ENCODE data around the gene BOD1L2. TPM values are rescaled to one million over a fixed set of nuclear protein-coding genes. Genes with fewer than 3 reads are reported as not detected.

The BOD1L2 gene
- total RNA-seq, 1 experiment from 2014 or later = not detected

- ChIA-PET CTCF (no interaction called here), POLR2A (no interaction called here), RAD21 (ENCODE audit: low non-redundant PET in 1 of 2, low total read pairs in 2 of 2, uncharacterized antibody in 2 of 2, unreplicated experiment in 2 of 2) (no interaction called here)
- DNase-seq (ENCODE audit: low read depth, low spot score) (no peak), ATAC-seq (no peak)
- Histone ChIP-seq H3K9me3 (ENCODE audit: control insufficient read depth in 1 of 2, insufficient read depth in 1 of 2, low read depth in 1 of 2, low read length in 2 of 2) (no peaks in the 10 kb centered on the region), H4K20me1 (ENCODE audit: insufficient read depth) (no peaks in the 10 kb centered on the region), H2AFZ (ENCODE audit: low read depth, low read length, poor library complexity, severe bottlenecking) (no peak overlapping the region), H3K9ac (ENCODE audit: low read length) (no peak overlapping the region), H3K9me2 (ENCODE audit: insufficient read depth) (no peaks in the 10 kb centered on the region), H3K4me2 (ENCODE audit: low read length) (no peak overlapping the region), H3K79me2 (ENCODE audit: insufficient read depth, low read length) (no peaks in the 10 kb centered on the region), H3K4me3 (replicated peaks in 1 of 2; ENCODE audit: low read depth in 1 of 2, low read length in 2 of 2) (no peak overlapping the region), H3K27ac (ENCODE audit: low read depth, low read length) (no peak overlapping the region), H3K4me1 (ENCODE audit: control insufficient read depth in 1 of 2, insufficient read depth in 2 of 2, low read length in 2 of 2) (no peaks in the 10 kb centered on the region), H3K36me3 (ENCODE audit: control insufficient read depth in 1 of 2, insufficient read depth in 2 of 2, low read length in 2 of 2) (no peaks in the 10 kb centered on the region), H3K27me3 (ENCODE audit: insufficient read depth, low read length) (peaks cover 42% of the 10 kb centered on the region)
- BruUV-seq (replicated peaks) = no TSS peak
- TF ChIP-seq ZBTB33 (IDR thresholded peaks at IDR 0.05; ENCODE audit: extremely low read depth, insufficient replicate concordance, low read length) (no peak), CTCF (IDR thresholded peaks at IDR 0.05 in 2 of 3, conservative IDR thresholded peaks at IDR 0.05 in 1 of 3; ENCODE audit: borderline replicate concordance in 1 of 3, insufficient read depth in 1 of 3, low read depth in 2 of 3, low read length in 2 of 3) (no peak), TCF7L2 (IDR thresholded peaks at IDR 0.05; ENCODE audit: borderline replicate concordance, extremely low read depth, insufficient read depth, insufficient read length) (no peak)
- intact Hi-C loops (cut with micrococcal nuclease) = no loop called here
These were observed 47.7 kb downstream of the BOD1L2 start for GRCh38 chr18:57194622-57195021.

GRCh38 chr18:57195341-57195740 is 48.5 kb downstream of the BOD1L2 start:
- Histone ChIP-seq H3K79me2 (ENCODE audit: insufficient read depth, low read length) (no peaks in the 10 kb centered on the region), H3K9me3 (ENCODE audit: control insufficient read depth in 1 of 2, insufficient read depth in 1 of 2, low read depth in 1 of 2, low read length in 2 of 2) (no peaks in the 10 kb centered on the region), H2AFZ (ENCODE audit: low read depth, low read length, poor library complexity, severe bottlenecking) (no peak overlapping the region), H3K4me2 (ENCODE audit: low read length) (no peak overlapping the region), H4K20me1 (ENCODE audit: insufficient read depth) (no peaks in the 10 kb centered on the region), H3K9me2 (ENCODE audit: insufficient read depth) (no peaks in the 10 kb centered on the region), H3K4me1 (ENCODE audit: control insufficient read depth in 1 of 2, insufficient read depth in 2 of 2, low read length in 2 of 2) (no peaks in the 10 kb centered on the region), H3K4me3 (replicated peaks in 1 of 2; ENCODE audit: low read depth in 1 of 2, low read length in 2 of 2) (no peak overlapping the region), H3K27me3 (ENCODE audit: insufficient read depth, low read length) (peaks cover 41% of the 10 kb centered on the region), H3K9ac (ENCODE audit: low read length) (no peak overlapping the region), H3K27ac (ENCODE audit: low read depth, low read length) (no peak overlapping the region), H3K36me3 (ENCODE audit: control insufficient read depth in 1 of 2, insufficient read depth in 2 of 2, low read length in 2 of 2) (no peaks in the 10 kb centered on the region)
- ChIA-PET POLR2A (no interaction called here), RAD21 (ENCODE audit: low non-redundant PET in 1 of 2, low total read pairs in 2 of 2, uncharacterized antibody in 2 of 2, unreplicated experiment in 2 of 2) (no interaction called here), CTCF (no interaction called here)
- intact Hi-C loops (cut with micrococcal nuclease) = no loop called here
- ATAC-seq = no peak
- DNase-seq (ENCODE audit: low read depth, low spot score) = no peak
- TF ChIP-seq TCF7L2 (IDR thresholded peaks at IDR 0.05; ENCODE audit: borderline replicate concordance, extremely low read depth, insufficient read depth, insufficient read length) (no peak), EZH2 (IDR thresholded peaks at IDR 0.05) (no peak), POLR2A (IDR thresholded peaks at IDR 0.05; ENCODE audit: borderline replicate concordance, extremely low read depth, insufficient read depth, insufficient read length) (no peak), CTCF (IDR thresholded peaks at IDR 0.05 in 2 of 3, conservative IDR thresholded peaks at IDR 0.05 in 1 of 3; ENCODE audit: borderline replicate concordance in 1 of 3, insufficient read depth in 1 of 3, low read depth in 2 of 3, low read length in 2 of 3) (no peak), MAX (IDR thresholded peaks at IDR 0.05) (no peak), SP1 (IDR thresholded peaks at IDR 0.05; ENCODE audit: low read depth) (no peak), CBX3 (IDR thresholded peaks at IDR 0.05; ENCODE audit: low read depth) (no peak), ZFX (IDR thresholded peaks at IDR 0.05) (no peak)
- BruUV-seq (replicated peaks) = no TSS peak

Data from HCT116 (cell line).